GM10248 (cell line): ENCODE measurements around the gene DR1.
A peak's percentile ranks its signal among the peaks of the same experiment; 100 is the strongest.

ENCODE experiments used
- CTCF ChIA-PET: fragments of 300-600 bp; sonication (Branson Sonifier 250); formaldehyde crosslinking; extraction: SDS; loops from one replicate; lab custom pipeline; 2021; ENCODE audit warnings: antibody characterized with exemption; lab: Yijun Ruan, JAX
- POLR2A ChIA-PET: fragments of 350-650 bp; sonication (Branson Sonifier 250); formaldehyde crosslinking; extraction: SDS; loops from one replicate; lab custom pipeline; 2020; ENCODE audit warnings: antibody characterized with exemption; lab: Yijun Ruan, JAX
- DNase-seq: peaks from one replicate; pipeline ENCODE4 v3.0.0; 2012; ENCODE audit errors: extremely low spot score
- CTCF ChIP-seq: IDR thresholded peaks from 2 replicates; pipeline ENCODE4 v1.5.1; 2012; ENCODE audit warnings: mild to moderate bottlenecking, low read depth; ENCODE audit errors: extremely low read depth, missing control alignments, control extremely low read depth

DR1 gene

GRCh38 chr1:93408203-93408602 is 62.5 kb downstream of the DR1 start:
- ChIA-PET POLR2A (no interaction called here), CTCF (no interaction called here)
- no peak for TF ChIP-seq CTCF
- no peak for DNase-seq

- ChIA-PET CTCF (no interaction called here), POLR2A (no interaction called here)
- TF ChIP-seq CTCF = no peak
- no peak for DNase-seq
Measured at GRCh38 chr1:93411000-93411399, 65.3 kb downstream of the DR1 start.

- peak; percentile 20 for DNase-seq
- ChIA-PET POLR2A (no interaction called here), CTCF (interaction anchor here (1.1 kb wide), 1 partner anchor 13 kb away, joined by 4 read pairs; no protein-coding TSS in a partner anchor)
- TF ChIP-seq CTCF = no peak
Measured at GRCh38 chr1:93414749-93415148, 69.0 kb downstream of the DR1 start.

GRCh38 chr1:93415296-93415695 is 69.6 kb downstream of the DR1 start:
- CTCF ChIA-PET = interaction anchor here (1.1 kb wide), 1 partner anchor 13 kb away, joined by 4 read pairs; no protein-coding TSS in a partner anchor
- DNase-seq = no peak
- POLR2A ChIA-PET = no interaction called here
- TF ChIP-seq CTCF = no peak

GRCh38 chr1:93416183-93416582 is 70.5 kb downstream of the DR1 start:
- POLR2A ChIA-PET = no interaction called here
- no peak for DNase-seq
- CTCF ChIA-PET = interaction anchor here (0.7 kb wide), 1 partner anchor 15 kb away, joined by 3 read pairs; no protein-coding TSS in a partner anchor
- TF ChIP-seq CTCF = no peak
